Breast epithelium (tissue), 4 donors: ENCODE results near the gene TCN1. TPM values are rescaled to one million over a fixed set of nuclear protein-coding genes. Genes with fewer than 3 reads are reported as not detected.

Experiments used
- DNase-seq, 2 donors: peaks; one replicate each; pipeline ENCODE4 v3.0.0-alpha.2; 2019; ENCODE audit warnings: low spot score in 2 of 2
- H3K27ac ChIP-seq, 2 donors: fragments of 200-600 bp; sonication (generic) in 1 of 2; one replicate each; pipeline ENCODE4 v1.5.1; 2016 to 2019; ENCODE audit warnings: mild to moderate bottlenecking in 1 of 2
- H3K27me3 ChIP-seq, 2 donors: fragments of 200-600 bp; sonication (generic) in 1 of 2; one replicate each; pipeline versions ENCODE4 v1.5.1 to v1.6.0; 2017 to 2019; ENCODE audit warnings: control low read depth in 1 of 2, mild to moderate bottlenecking in 1 of 2
- H3K36me3 ChIP-seq: fragments of 200-600 bp; one replicate; pipeline ENCODE4 v1.5.1; 2019
- H3K4me1 ChIP-seq, 2 donors: fragments of 200-600 bp; sonication (generic); one replicate each; pipeline ENCODE4 v1.5.1; 2016 to 2019; ENCODE audit warnings: control low read depth in 1 of 2
- H3K4me3 ChIP-seq, 3 donors: fragments of 200-600 bp; sonication (generic); 1 replicate in 2 of 3; 2 replicates in 1 of 3; pipeline ENCODE4 v1.5.1; 2016 to 2019; ENCODE audit warnings: mild to moderate bottlenecking in 3 of 3, moderate library complexity in 2 of 3
- H3K9me3 ChIP-seq, 2 donors: fragments of 200-600 bp; sonication (generic) in 1 of 2; one replicate each; pipeline ENCODE4 v1.5.1; 2016 to 2019; ENCODE audit warnings: control low read depth in 1 of 2
- POLR2A ChIP-seq: fragments of 450-650 bp; IDR thresholded peaks from one replicate; pipeline ENCODE4 v1.6.1; 2016; ENCODE audit warnings: antibody characterized with exemption, mild to moderate bottlenecking, moderate library complexity
- POLR2AphosphoS5 ChIP-seq, 3 donors: sonication (generic); formaldehyde crosslinking; IDR thresholded peaks; one replicate each; pipeline ENCODE4 v1.6.1; 2017; ENCODE audit warnings: antibody characterized with exemption in 3 of 3
- intact Hi-C: fragments of 100-400 bp; cut with DNase I; formaldehyde crosslinking; loops from one replicate; pipeline ENCODE4 v1.15.1; 2023; ENCODE audit warnings: low total_unique reads
- total RNA-seq, 3 donors: library from RNA; depleted of rRNA; stranded (reverse); fragments of >200 nt; gene quantifications; one replicate each; pipeline ENCODE4 v1.1.0, GENCODE V29; 2016
- TF ChIP-seq, protein P1 (sequence below), 3 donors: fragments of 450-650 bp; IDR thresholded peaks; one replicate each; pipeline ENCODE4 v1.5.1; 2016 to 2017; ENCODE audit warnings: antibody characterized with exemption in 3 of 3, mild to moderate bottlenecking in 3 of 3, moderate library complexity in 3 of 3

TCN1 gene
- total RNA-seq, 3 donors from 2014 or later = 45.6 to 112 TPM; not detected in 1

GRCh38 chr11:59847626-59848025, 18.7 kb downstream of the TCN1 start:
- H3K27me3 ChIP-seq = no peaks in the 10 kb centered on the region
- H3K9me3 ChIP-seq = no peaks in the 10 kb centered on the region
- no peaks in the 10 kb centered on the region for H3K36me3 ChIP-seq
- TF ChIP-seq POLR2A = no peak
- no peak for TF ChIP-seq POLR2AphosphoS5 (IDR thresholded peaks at IDR 0.05)
- TF ChIP-seq, protein P1, sequence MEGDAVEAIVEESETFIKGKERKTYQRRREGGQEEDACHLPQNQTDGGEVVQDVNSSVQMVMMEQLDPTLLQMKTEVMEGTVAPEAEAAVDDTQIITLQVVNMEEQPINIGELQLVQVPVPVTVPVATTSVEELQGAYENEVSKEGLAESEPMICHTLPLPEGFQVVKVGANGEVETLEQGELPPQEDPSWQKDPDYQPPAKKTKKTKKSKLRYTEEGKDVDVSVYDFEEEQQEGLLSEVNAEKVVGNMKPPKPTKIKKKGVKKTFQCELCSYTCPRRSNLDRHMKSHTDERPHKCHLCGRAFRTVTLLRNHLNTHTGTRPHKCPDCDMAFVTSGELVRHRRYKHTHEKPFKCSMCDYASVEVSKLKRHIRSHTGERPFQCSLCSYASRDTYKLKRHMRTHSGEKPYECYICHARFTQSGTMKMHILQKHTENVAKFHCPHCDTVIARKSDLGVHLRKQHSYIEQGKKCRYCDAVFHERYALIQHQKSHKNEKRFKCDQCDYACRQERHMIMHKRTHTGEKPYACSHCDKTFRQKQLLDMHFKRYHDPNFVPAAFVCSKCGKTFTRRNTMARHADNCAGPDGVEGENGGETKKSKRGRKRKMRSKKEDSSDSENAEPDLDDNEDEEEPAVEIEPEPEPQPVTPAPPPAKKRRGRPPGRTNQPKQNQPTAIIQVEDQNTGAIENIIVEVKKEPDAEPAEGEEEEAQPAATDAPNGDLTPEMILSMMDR (IDR thresholded peaks at IDR 0.05) = no peak
- no peaks in the 10 kb centered on the region for H3K4me1 ChIP-seq
- H3K4me3 ChIP-seq = no peak overlapping the region
- no peak for DNase-seq
- intact Hi-C loops = no loop called here
- H3K27ac ChIP-seq = no peak overlapping the region

- intact Hi-C loops = no loop called here
- Histone ChIP-seq H3K4me3 (no peak overlapping the region), H3K4me1 (no peaks in the 10 kb centered on the region), H3K36me3 (no peaks in the 10 kb centered on the region), H3K27ac (no peak overlapping the region), H3K27me3 (no peaks in the 10 kb centered on the region), H3K9me3 (no peaks in the 10 kb centered on the region)
- TF ChIP-seq, protein P1 (IDR thresholded peaks at IDR 0.05) = no peak
- TF ChIP-seq POLR2A (no peak), POLR2AphosphoS5 (IDR thresholded peaks at IDR 0.05) (no peak)
- DNase-seq = no peak
These were observed 19.7 kb downstream of the TCN1 start for GRCh38 chr11:59846556-59846955.

DNA sequence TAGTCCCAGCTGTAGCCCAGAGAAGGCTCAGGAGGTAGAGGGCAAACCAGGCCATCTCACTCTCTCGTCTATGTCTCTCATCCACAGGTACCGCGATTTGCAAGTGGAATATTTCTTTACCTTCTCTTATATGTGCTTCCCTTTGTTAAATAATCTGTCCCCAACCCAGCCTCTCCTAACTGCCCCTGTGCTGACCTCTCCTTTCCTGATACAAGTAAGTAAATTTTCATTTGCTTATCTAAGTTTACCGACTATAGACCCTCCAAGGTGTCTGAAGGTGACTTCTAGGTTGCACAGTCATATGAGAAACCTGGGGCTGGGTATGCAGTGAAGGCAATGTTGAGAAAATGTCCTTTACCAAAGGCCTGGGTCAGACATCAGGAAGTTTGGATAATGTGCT, 20.9 kb downstream of the TCN1 start, which contains the start of gene CBLIF:
CBLIF (minus strand) TSS at position 101 of the 400 bp plus-strand sequence; CDS start at position 55, 46 bp downstream.
- no peak for TF ChIP-seq POLR2AphosphoS5 (IDR thresholded peaks at IDR 0.05)
- TF ChIP-seq POLR2A = no peak
- TF ChIP-seq, protein P1 (IDR thresholded peaks at IDR 0.05) = no peak
- no peaks in the 10 kb centered on the region for H3K36me3 ChIP-seq
- no peak within 1 kb of the TSS for H3K4me3 ChIP-seq
- H3K27me3 ChIP-seq = no peaks in the 10 kb centered on the region
- no peak for DNase-seq
- H3K9me3 ChIP-seq = no peaks in the 10 kb centered on the region
- intact Hi-C loops = no loop called here
- H3K4me1 ChIP-seq = no peaks in the 10 kb centered on the region
- no peak within 1 kb of the TSS for H3K27ac ChIP-seq

- no peak for DNase-seq
- intact Hi-C loops = no loop called here
- Histone ChIP-seq H3K27ac (no peak overlapping the region), H3K4me3 (no peak overlapping the region), H3K4me1 (no peaks in the 10 kb centered on the region), H3K27me3 (no peaks in the 10 kb centered on the region), H3K36me3 (no peaks in the 10 kb centered on the region), H3K9me3 (no peaks in the 10 kb centered on the region)
- TF ChIP-seq POLR2AphosphoS5 (IDR thresholded peaks at IDR 0.05) (no peak), POLR2A (no peak)
- TF ChIP-seq, protein P1 (IDR thresholded peaks at IDR 0.05) = no peak
These were observed 24.0 kb downstream of the TCN1 start for GRCh38 chr11:59842316-59842715.

DNA sequence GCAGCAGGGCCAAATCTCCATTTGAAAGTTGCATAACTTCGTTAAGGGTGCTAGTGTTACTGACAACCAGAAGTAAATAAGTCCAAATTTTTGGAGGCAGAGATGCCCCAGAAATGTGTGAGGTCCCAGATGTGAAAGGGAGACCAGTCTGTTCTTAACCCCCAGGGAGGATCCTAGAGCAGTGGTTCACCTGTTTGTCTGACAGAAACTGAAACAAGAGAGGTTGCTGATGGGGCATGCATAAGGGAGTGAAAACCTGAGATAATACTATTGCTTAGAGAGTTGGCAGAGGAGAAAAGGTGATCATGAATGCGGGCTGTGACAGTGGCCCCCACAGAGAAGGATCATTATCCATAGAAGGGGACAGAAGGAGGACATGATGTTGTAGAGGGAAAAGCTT, 24.8 kb downstream of the TCN1 start:
- H3K4me3 ChIP-seq = no peak overlapping the region
- no peaks in the 10 kb centered on the region for H3K36me3 ChIP-seq
- H3K9me3 ChIP-seq = no peaks in the 10 kb centered on the region
- no peaks in the 10 kb centered on the region for H3K4me1 ChIP-seq
- TF ChIP-seq POLR2A = no peak
- TF ChIP-seq POLR2AphosphoS5 (IDR thresholded peaks at IDR 0.05) = no peak
- TF ChIP-seq, protein P1 (IDR thresholded peaks at IDR 0.05) = no peak
- DNase-seq = no peak
- no peak overlapping the region for H3K27ac ChIP-seq
- intact Hi-C loops = no loop called here
- H3K27me3 ChIP-seq = no peaks in the 10 kb centered on the region
